ENCODE results near the gene SSB.
"Not testable (repeated sequence)": the region's sequence is repeated elsewhere in the genome, so short reads cannot be mapped to it uniquely, and the experiment has no call there.

SSB gene

DNA sequence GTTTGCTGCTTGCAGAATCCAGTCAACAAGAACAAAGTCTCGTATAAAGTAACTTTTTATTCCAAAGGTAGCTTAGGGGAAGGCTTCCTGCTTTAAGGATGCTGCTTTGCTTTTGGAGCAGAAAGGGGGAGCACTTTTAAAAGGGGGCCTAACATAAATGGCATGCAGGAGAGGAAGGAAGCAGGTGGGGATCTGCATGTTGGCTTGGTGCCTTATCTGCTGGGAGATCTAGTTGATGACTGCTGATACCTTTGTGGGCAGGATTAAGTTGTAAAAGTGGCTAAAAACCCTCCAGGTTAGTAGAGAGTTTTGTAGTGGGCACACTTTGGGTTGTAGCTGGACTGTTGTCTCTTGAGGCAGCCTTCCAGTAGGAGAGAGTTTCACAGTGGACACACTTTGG lies 51.0 kb downstream of the SSB start:
- Histone ChIP-seq H3K36me3 (peaks cover 17 to 57% (median 39%) of the 10 kb centered on the region in 11 experiments), H3K9me3 (replicated peaks in 1 of 11) (peaks cover 25 to 50% (median 35%) of the 10 kb centered on the region in 11 experiments), H3K4me1 (peaks cover 0 to 16% (median 3%) of the 10 kb centered on the region in 10 experiments; a peak in 8 of 20 replicates), H3K4me3 (no peak overlapping the region), H3K27me3 (no peaks in the 10 kb centered on the region), H3K9ac (no peak overlapping the region), H3K4me2 (no peak overlapping the region), H3K27ac (no peak overlapping the region), H4K20me1 (peaks cover 0 to 12% (median 0%) of the 10 kb centered on the region in 11 experiments; a peak in 5 of 22 replicates)
- no peak for TF ChIP-seq Cebpa-rat (IDR thresholded peaks at IDR 0.05)

DNA sequence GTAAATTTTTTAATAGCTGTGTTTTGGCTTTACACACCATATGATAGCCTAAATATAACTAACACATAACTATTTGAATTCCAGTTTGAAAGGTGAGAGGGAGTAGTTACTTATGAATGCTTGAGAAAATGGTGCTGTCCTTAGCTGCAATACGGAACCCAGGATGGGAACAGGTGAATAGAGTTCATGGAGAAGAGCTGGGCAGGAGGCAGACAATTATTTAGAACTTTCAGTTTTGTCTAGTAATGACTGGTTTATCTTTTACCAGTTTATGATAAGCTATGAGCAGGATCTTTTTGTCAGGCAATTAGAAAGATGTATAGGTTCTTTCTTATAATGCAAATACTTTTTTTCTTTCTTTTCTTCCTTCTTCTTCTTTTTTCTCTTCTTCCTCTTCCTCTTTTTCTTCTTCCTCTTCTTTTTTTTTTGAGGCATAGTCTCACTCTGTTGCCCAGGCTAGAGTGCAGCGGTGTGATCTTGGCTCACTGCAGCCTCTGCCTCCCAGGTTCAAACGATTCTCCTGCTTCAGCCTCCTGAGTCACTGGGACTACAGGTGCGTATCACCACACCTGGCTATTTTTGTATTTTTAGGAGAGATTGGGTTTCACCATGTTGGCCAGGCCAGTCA lies 54.5 kb downstream of the SSB start:
- Histone ChIP-seq H3K4me1 (peaks cover 0 to 16% (median 3%) of the 10 kb centered on the region in 10 experiments; a peak in 8 of 20 replicates), H3K4me2 (peak overlapping the region in 3 of 11 experiments; percentile 4 to 48 (median 12); a peak in 2 of 22 replicates), H3K9me3 (replicated peaks in 1 of 11) (peaks cover 35 to 78% (median 64%) of the 10 kb centered on the region in 11 experiments), H3K4me3 (no peak overlapping the region), H3K9ac (no peak overlapping the region), H4K20me1 (peaks cover 0 to 7% (median 0%) of the 10 kb centered on the region in 11 experiments; a peak in 5 of 22 replicates), H3K36me3 (peaks cover 17 to 60% (median 37%) of the 10 kb centered on the region in 11 experiments), H3K27me3 (no peaks in the 10 kb centered on the region), H3K27ac (no peak overlapping the region)
- no peak for TF ChIP-seq Cebpa-rat (IDR thresholded peaks at IDR 0.05)

DNA sequence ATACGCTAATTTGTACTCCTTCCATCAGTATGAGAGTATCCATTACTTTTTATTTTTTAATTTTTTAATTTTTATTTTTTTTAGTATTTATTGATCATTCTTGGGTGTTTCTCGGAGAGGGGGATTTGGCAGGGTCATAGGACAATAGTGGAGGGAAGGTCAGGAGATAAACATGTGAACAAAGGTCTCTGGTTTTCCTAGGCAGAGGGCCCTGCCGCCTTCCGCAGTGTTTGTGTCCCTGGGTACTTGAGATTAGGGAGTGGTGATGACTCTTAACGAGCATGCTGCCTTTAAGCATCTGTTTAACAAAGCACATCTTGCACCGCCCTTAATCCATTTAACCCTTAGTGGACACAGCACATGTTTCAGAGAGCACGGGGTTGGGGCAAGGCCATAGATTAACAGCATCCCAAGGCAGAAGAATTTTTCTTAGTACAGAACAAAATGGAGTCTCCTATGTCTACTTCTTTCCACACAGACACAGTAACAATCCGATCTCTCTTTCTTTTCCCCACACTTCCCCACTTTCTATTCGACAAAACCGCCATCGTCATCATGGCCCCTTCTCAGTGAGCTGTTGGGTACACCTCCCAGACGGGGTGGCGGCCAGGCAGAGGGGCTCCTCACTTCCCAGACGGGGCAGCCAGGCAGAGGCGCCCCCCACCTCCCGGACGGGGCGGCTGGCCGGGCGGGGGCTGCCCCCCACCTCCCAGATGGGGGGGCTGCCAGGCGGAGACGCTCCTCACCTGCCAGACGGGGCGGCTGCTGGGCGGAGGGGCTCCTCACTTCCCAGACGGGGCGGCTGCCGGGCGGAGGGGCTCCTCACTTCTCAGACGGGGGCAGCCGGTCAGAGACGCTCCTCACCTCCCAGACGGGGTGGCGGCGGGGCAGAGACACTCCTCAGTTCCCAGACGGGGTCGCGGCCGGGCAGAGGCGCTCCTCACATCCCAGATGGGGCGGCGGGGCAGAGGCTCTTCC lies 56.9 kb downstream of the SSB start:
- not testable (repeated sequence) for H4K20me1 ChIP-seq, H3K4me3 ChIP-seq, H3K9ac ChIP-seq, H3K4me2 ChIP-seq, H3K27ac ChIP-seq, H3K27me3 ChIP-seq
- H3K36me3 ChIP-seq = peaks cover 6 to 58% (median 25%) of the 10 kb centered on the region in 11 experiments
- H3K4me1 ChIP-seq = peaks cover 0 to 16% (median 3%) of the 10 kb centered on the region in 10 experiments; a peak in 8 of 20 replicates
- peaks cover 18 to 73% (median 59%) of the 10 kb centered on the region in 11 experiments for H3K9me3 ChIP-seq (replicated peaks in 1 of 11)

DNA sequence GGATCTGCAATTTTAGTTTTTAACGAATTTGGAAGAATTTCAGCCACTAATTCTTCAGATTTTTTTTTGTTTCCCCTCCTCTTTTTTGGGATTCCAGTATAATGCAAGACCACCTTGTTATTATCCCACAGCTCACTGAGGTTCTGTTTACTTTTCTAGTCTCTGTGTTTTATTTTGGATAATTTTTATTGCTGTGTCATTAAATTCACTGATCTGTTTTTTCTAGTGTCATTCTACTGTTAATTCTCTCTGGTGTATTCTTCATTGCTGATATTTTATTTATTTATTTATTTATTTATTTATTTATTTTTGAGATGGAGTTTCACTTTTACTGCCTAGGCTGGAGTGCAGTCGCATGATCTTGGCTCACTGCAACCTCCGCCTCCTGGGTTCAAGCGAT lies 60.8 kb downstream of the SSB start:
- Histone ChIP-seq H3K9me3 (replicated peaks in 1 of 11) (peaks cover 40 to 85% (median 58%) of the 10 kb centered on the region in 11 experiments), H3K9ac (no peak overlapping the region), H3K4me2 (no peak overlapping the region), H4K20me1 (peaks cover 0 to 25% (median 0%) of the 10 kb centered on the region in 11 experiments; a peak in 7 of 22 replicates), H3K4me3 (no peak overlapping the region), H3K27ac (no peak overlapping the region), H3K36me3 (peaks cover 11 to 58% (median 25%) of the 10 kb centered on the region in 11 experiments), H3K4me1 (no peaks in the 10 kb centered on the region), H3K27me3 (no peaks in the 10 kb centered on the region)
- TF ChIP-seq Cebpa-rat (IDR thresholded peaks at IDR 0.05) = no peak

DNA sequence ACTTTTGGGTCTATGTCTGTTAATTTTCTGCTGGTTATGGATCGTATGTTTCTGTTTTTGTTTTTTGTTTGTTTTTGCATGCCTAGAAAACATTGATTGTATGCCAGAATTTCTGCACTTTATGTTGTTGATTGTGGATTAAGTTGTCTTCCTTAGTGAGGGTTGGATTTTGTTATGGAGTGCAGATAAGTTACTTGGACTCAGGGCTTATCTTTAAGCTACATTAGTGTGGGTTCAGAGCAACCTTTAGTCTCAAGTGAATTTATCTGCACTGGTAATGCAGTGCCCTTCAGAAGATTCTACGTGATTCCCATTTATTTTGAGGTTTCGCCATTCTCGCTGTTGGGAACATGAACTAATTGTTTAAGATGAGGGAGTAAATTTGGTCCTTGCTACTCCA lies 61.5 kb downstream of the SSB start:
- H3K4me2 ChIP-seq = no peak overlapping the region
- H4K20me1 ChIP-seq = peaks cover 0 to 28% (median 0%) of the 10 kb centered on the region in 11 experiments; a peak in 8 of 22 replicates
- H3K27me3 ChIP-seq = no peaks in the 10 kb centered on the region
- H3K4me3 ChIP-seq = no peak overlapping the region
- H3K9me3 ChIP-seq (replicated peaks in 1 of 11) = peaks cover 36 to 82% (median 53%) of the 10 kb centered on the region in 11 experiments
- H3K27ac ChIP-seq = no peak overlapping the region
- H3K9ac ChIP-seq = no peak overlapping the region
- no peaks in the 10 kb centered on the region for H3K4me1 ChIP-seq
- no peak for TF ChIP-seq Cebpa-rat (IDR thresholded peaks at IDR 0.05)
- peaks cover 11 to 53% (median 22%) of the 10 kb centered on the region in 11 experiments for H3K36me3 ChIP-seq

Data from BLaER1 treated with 17β-estradiol and CSF1 and Interleukin-3, amounts not matched to agents 10 nM and 100 nM (cell line).